ENCODE data around the gene FRAT1. TPM values are rescaled to one million over a fixed set of nuclear protein-coding genes. Genes with fewer than 3 reads are reported as not detected.

Gene FRAT1
- total and polyA plus RNA-seq, 2 of the 13 experiments (the other 11 are each of a cell fraction or from before 2014, with no cell fraction given) = 1.7 to 2.3 TPM

- TF ChIP-seq ZBTB43 (CRISPR knock-in tag; conservative IDR thresholded peaks at IDR 0.05) = no peak; the same call in 1 of the 2 replicates
- TF ChIP-seq MXD3 (CRISPR knock-in tag; IDR thresholded peaks at IDR 0.05) = no peak
- TF ChIP-seq ZBTB46 (CRISPR knock-in tag; IDR thresholded peaks at IDR 0.05; ENCODE audit: borderline replicate concordance) = no peak
- no peak for TF ChIP-seq ATRX (CRISPR knock-in tag; IDR thresholded peaks at IDR 0.05; ENCODE audit: borderline replicate concordance)
- TF ChIP-seq ZNF335 (CRISPR knock-in tag; IDR thresholded peaks at IDR 0.05) = no peak
- TF ChIP-seq SRF (IDR thresholded peaks at IDR 0.05; ENCODE audit: low read depth, low read length) = no peak
- TF ChIP-seq GPN1 (CRISPR knock-in tag; IDR thresholded peaks at IDR 0.05; ENCODE audit: borderline replicate concordance) = no peak
- no peak for TF ChIP-seq ZNF143 (CRISPR knock-in tag; IDR thresholded peaks at IDR 0.05)
- TF ChIP-seq, protein P1, sequence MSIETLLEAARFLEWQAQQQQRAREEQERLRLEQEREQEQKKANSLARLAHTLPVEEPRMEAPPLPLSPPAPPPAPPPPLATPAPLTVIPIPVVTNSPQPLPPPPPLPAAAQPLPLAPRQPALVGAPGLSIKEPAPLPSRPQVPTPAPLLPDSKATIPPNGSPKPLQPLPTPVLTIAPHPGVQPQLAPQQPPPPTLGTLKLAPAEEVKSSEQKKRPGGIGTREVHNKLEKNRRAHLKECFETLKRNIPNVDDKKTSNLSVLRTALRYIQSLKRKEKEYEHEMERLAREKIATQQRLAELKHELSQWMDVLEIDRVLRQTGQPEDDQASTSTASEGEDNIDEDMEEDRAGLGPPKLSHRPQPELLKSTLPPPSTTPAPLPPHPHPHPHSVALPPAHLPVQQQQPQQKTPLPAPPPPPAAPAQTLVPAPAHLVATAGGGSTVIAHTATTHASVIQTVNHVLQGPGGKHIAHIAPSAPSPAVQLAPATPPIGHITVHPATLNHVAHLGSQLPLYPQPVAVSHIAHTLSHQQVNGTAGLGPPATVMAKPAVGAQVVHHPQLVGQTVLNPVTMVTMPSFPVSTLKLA (IDR thresholded peaks at IDR 0.05) = no peak
- no peak for TF ChIP-seq ZNF468 (CRISPR knock-in tag; IDR thresholded peaks at IDR 0.05)
- TF ChIP-seq, protein P2, sequence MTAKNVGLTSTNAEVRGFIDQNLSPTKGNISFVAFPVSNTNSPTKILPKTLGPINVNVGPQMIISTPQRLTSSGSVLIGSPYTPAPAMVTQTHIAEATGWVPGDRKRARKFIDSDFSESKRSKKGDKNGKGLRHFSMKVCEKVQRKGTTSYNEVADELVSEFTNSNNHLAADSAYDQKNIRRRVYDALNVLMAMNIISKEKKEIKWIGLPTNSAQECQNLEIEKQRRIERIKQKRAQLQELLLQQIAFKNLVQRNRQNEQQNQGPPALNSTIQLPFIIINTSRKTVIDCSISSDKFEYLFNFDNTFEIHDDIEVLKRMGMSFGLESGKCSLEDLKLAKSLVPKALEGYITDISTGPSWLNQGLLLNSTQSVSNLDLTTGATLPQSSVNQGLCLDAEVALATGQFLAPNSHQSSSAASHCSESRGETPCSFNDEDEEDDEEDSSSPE (CRISPR knock-in tag; IDR thresholded peaks at IDR 0.05) = 0 out of 2 replicates have a peak, but pooled peaks have one; percentile 2
- TF ChIP-seq DNMT3B (CRISPR knock-in tag; conservative IDR thresholded peaks at IDR 0.05) = no peak
- TF ChIP-seq, protein P3, sequence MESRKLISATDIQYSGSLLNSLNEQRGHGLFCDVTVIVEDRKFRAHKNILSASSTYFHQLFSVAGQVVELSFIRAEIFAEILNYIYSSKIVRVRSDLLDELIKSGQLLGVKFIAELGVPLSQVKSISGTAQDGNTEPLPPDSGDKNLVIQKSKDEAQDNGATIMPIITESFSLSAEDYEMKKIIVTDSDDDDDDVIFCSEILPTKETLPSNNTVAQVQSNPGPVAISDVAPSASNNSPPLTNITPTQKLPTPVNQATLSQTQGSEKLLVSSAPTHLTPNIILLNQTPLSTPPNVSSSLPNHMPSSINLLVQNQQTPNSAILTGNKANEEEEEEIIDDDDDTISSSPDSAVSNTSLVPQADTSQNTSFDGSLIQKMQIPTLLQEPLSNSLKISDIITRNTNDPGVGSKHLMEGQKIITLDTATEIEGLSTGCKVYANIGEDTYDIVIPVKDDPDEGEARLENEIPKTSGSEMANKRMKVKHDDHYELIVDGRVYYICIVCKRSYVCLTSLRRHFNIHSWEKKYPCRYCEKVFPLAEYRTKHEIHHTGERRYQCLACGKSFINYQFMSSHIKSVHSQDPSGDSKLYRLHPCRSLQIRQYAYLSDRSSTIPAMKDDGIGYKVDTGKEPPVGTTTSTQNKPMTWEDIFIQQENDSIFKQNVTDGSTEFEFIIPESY (CRISPR knock-in tag; IDR thresholded peaks at IDR 0.05) = no peak
- TF ChIP-seq ZFX (CRISPR knock-in tag; IDR thresholded peaks at IDR 0.05; ENCODE audit: low read depth) = no peak
- no peak for TF ChIP-seq ZNF3 (CRISPR knock-in tag; IDR thresholded peaks at IDR 0.05)
- TF ChIP-seq, protein P4, sequence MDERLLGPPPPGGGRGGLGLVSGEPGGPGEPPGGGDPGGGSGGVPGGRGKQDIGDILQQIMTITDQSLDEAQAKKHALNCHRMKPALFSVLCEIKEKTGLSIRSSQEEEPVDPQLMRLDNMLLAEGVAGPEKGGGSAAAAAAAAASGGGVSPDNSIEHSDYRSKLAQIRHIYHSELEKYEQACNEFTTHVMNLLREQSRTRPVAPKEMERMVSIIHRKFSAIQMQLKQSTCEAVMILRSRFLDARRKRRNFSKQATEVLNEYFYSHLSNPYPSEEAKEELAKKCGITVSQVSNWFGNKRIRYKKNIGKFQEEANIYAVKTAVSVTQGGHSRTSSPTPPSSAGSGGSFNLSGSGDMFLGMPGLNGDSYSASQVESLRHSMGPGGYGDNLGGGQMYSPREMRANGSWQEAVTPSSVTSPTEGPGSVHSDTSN (CRISPR knock-in tag; IDR thresholded peaks at IDR 0.05) = no peak
- peak; percentile 14; the same call in 1 of the 2 replicates for TF ChIP-seq KMT2B (CRISPR knock-in tag; IDR thresholded peaks at IDR 0.05)
- no peak for TF ChIP-seq ZNF263 (CRISPR knock-in tag; IDR thresholded peaks at IDR 0.05)
- no peak for TF ChIP-seq KLF9 (CRISPR knock-in tag; IDR thresholded peaks at IDR 0.05; ENCODE audit: low read depth)
- no peak for TF ChIP-seq EHMT2 (IDR thresholded peaks at IDR 0.05; ENCODE audit: borderline replicate concordance, low read depth, low read length)
- TF ChIP-seq ZNF251 (CRISPR knock-in tag; IDR thresholded peaks at IDR 0.05) = no peak
- no peak for TF ChIP-seq ISX (CRISPR knock-in tag; conservative IDR thresholded peaks at IDR 0.05)
- no peak for TF ChIP-seq MED8 (CRISPR knock-in tag; IDR thresholded peaks at IDR 0.05; ENCODE audit: insufficient replicate concordance)
Measured at GRCh38 chr10:97333351-97333600, 14.2 kb downstream of the FRAT1 start (continued).

Data from HepG2 (cell line).